ENCODE data around the gene SLC35A3. TPM values are rescaled to one million over a fixed set of nuclear protein-coding genes. Genes with fewer than 3 reads are reported as not detected.

Gene SLC35A3
- polyA plus RNA-seq, 6 donors from 2014 or later, result 5.1 to 17.4 (median 12.0) TPM

DNA sequence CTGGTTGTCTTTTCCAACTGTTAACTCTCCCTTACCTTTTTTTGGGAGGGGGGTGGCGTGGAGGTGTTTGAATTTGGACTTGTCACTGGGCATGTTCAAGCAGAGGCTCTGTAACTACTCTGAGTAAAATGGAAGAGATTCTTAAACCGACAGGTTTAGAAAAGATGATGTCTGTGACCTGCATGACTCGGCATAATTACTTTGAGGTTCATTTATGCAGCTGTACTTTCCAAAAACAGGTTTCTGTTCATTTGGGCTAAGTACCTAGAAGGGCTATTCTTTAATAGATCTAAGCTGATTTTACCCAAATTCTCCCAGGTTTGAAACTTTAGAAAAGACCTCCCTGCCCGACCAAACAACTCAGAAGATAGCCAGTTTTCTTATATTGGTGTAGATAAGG, 80.3 kb downstream of the SLC35A3 start:
- Mint-ChIP-seq H3K4me1 (peaks cover 28 to 49% (median 47%) of the 10 kb centered on the region in 3 donors), H3K27me3 (no peaks in the 10 kb centered on the region), H3K4me3 (no peak overlapping the region), H3K9me3 (peaks cover 0 to 2% (median 0%) of the 10 kb centered on the region in 7 donors), H3K36me3 (peaks cover 0 to under 1% of the 10 kb centered on the region in 2 donors), H3K27ac (peak overlapping the region in 2 of 6 donors; percentile 23 to 54)
- ATAC-seq (ENCODE audit: low read depth in 2 of 2), result no peak
- DNase-seq, result no peak

DNA sequence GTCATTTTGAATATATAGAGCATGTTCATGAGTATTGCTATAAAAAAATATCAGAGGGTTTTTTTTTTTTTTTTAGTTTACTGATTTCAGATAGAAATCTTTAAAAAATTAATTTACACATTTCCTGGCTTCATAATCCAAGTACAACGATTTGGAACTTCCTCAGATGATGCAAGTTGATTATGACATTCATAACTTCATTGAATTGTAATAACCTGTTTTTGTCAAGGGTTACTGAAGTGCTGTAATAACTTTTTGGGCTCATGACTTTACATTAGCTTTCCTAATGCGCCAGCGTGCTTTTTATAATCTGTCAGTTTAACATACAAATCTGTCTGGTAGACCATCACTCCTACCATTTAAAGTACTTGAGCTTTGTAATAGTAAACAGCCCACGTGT, 81.6 kb downstream of the SLC35A3 start:
- ATAC-seq (ENCODE audit: low read depth in 2 of 2), result no peak
- H3K4me3 Mint-ChIP-seq, result no peak overlapping the region
- no peak for DNase-seq
- H3K9me3 Mint-ChIP-seq, result peaks cover 0 to 2% (median 0%) of the 10 kb centered on the region in 7 donors
- H3K4me1 Mint-ChIP-seq, result peaks cover 30 to 52% (median 43%) of the 10 kb centered on the region in 3 donors
- H3K36me3 Mint-ChIP-seq, result no peaks in the 10 kb centered on the region
- H3K27me3 Mint-ChIP-seq, result no peaks in the 10 kb centered on the region
- H3K27ac Mint-ChIP-seq, result no peak overlapping the region

- ATAC-seq (ENCODE audit: low read depth in 2 of 2), result no peak
- Mint-ChIP-seq H3K4me3 (no peak overlapping the region), H3K9me3 (no peaks in the 10 kb centered on the region), H3K27ac (peak overlapping the region in 2 of 6 donors; percentile 47 to 68), H3K36me3 (peaks cover 0 to 4% of the 10 kb centered on the region in 2 donors), H3K27me3 (no peaks in the 10 kb centered on the region), H3K4me1 (peaks cover 28 to 52% (median 41%) of the 10 kb centered on the region in 3 donors)
- DNase-seq, result no peak
Observed at GRCh38 chr1:100051893-100052292, 82.1 kb downstream of the SLC35A3 start.

- H3K4me1 Mint-ChIP-seq, result peaks cover 28 to 41% (median 32%) of the 10 kb centered on the region in 3 donors
- peaks cover 0 to 6% of the 10 kb centered on the region in 2 donors for H3K36me3 Mint-ChIP-seq
Observed at GRCh38 chr1:100053119-100053518, 83.3 kb downstream of the SLC35A3 start.

DNA sequence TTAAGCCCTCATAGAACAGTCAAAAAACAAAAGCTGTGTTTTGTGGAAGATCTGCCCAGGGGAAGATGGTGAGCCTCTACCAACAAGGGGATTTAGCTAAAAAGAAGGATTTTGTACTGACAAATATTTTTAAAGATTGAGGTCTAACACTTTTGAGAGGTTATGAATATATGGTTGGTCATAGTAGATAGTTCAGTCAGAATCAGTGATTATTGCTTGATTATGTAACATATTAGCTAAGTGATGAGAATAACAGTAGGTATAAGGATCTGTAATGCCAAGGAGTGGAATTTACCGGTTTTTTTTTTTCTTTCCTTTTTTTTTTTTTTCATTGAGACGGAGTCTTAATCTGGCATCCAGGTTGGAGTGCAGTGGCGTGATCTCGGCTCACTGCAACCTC, 83.9 kb downstream of the SLC35A3 start:
- peak overlapping the region in 3 of 6 donors; percentile 8 to 71 (median 30) for H3K27ac Mint-ChIP-seq

More at GRCh38 chr1:100053119-100053518, 83.3 kb downstream of the SLC35A3 start:
- no peaks in the 10 kb centered on the region for H3K27me3 Mint-ChIP-seq
- H3K4me3 Mint-ChIP-seq, result no peak overlapping the region
- no peaks in the 10 kb centered on the region for H3K9me3 Mint-ChIP-seq
- peak overlapping the region in 3 of 6 donors; percentile 8 to 71 (median 42) for H3K27ac Mint-ChIP-seq
- DNase-seq (no peak), ATAC-seq (ENCODE audit: low read depth in 2 of 2) (no peak)

DNA sequence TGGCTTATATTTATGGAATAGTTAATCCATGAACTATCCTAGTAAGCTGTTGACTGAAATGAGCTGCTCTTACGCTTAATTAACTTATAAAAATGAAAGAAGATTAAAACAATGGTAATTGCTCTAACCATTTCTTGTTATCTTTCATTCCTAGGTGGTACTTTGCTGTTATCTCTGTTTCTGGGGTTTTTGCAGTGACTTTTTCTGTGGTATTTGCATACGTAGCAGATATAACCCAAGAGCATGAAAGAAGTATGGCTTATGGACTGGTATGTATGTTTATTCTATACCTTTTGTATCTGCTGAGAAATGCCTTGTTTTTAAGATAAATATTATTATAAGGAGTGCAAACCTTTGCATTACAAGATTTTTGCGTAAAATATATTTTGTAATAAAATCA, 91.9 kb downstream of the SLC35A3 start:
- Mint-ChIP-seq H3K27ac (peak overlapping the region in 1 of 6 donors; percentile 58), H3K9me3 (no peaks in the 10 kb centered on the region), H3K4me1 (peaks cover 22 to 27% (median 22%) of the 10 kb centered on the region in 3 donors), H3K4me3 (no peak overlapping the region), H3K27me3 (no peaks in the 10 kb centered on the region), H3K36me3 (peaks cover 9 to 17% of the 10 kb centered on the region in 2 donors)
- no peak for ATAC-seq (ENCODE audit: low read depth in 2 of 2)
- DNase-seq, result no peak

More for the DNA sequence above, 83.9 kb downstream of the SLC35A3 start:
- H3K4me1 Mint-ChIP-seq, result peaks cover 23 to 35% (median 27%) of the 10 kb centered on the region in 3 donors
- peaks cover 0 to 6% of the 10 kb centered on the region in 2 donors for H3K36me3 Mint-ChIP-seq
- ATAC-seq (ENCODE audit: low read depth in 2 of 2) (no peak), DNase-seq (no peak)
- H3K27me3 Mint-ChIP-seq, result no peaks in the 10 kb centered on the region
- no peak overlapping the region for H3K4me3 Mint-ChIP-seq
- H3K9me3 Mint-ChIP-seq, result no peaks in the 10 kb centered on the region

GRCh38 chr1:100065183-100065968, 95.6 kb downstream of the SLC35A3 start:
- Mint-ChIP-seq H3K4me3 (peak overlapping the region in 4 of 8 donors; percentile 16 to 54 (median 48)), H3K9me3 (no peaks in the 10 kb centered on the region), H3K27ac (peak overlapping the region in 4 of 6 donors; percentile 24 to 91 (median 74)), H3K36me3 (peaks cover 25% of the 10 kb centered on the region in 2 donors), H3K4me1 (peaks cover 17 to 23% (median 20%) of the 10 kb centered on the region in 3 donors), H3K27me3 (no peaks in the 10 kb centered on the region)
- DNase-seq (no peak), ATAC-seq (ENCODE audit: low read depth in 2 of 2) (no peak)

GRCh38 chr1:100065969-100066227, 96.1 kb downstream of the SLC35A3 start:
- Mint-ChIP-seq H3K27ac (peak overlapping the region in 4 of 6 donors; percentile 24 to 91 (median 74)), H3K4me3 (peak overlapping the region in 1 of 8 donors; percentile 49), H3K9me3 (no peaks in the 10 kb centered on the region), H3K36me3 (peaks cover 20 to 27% of the 10 kb centered on the region in 2 donors), H3K4me1 (peaks cover 17 to 23% (median 20%) of the 10 kb centered on the region in 3 donors), H3K27me3 (no peaks in the 10 kb centered on the region)
- ATAC-seq (ENCODE audit: low read depth in 2 of 2) (no peak), DNase-seq (no peak)

GRCh38 chr1:100070201-100070939, 100.6 kb downstream of the SLC35A3 start:
- H3K9me3 Mint-ChIP-seq, result no peaks in the 10 kb centered on the region
- no peak overlapping the region for H3K4me3 Mint-ChIP-seq
- ATAC-seq (ENCODE audit: low read depth in 2 of 2) (no peak), DNase-seq (no peak)
- peaks cover 30 to 31% of the 10 kb centered on the region in 2 donors for H3K36me3 Mint-ChIP-seq
- no peaks in the 10 kb centered on the region for H3K27me3 Mint-ChIP-seq
- peaks cover 9 to 11% (median 11%) of the 10 kb centered on the region in 3 donors for H3K4me1 Mint-ChIP-seq
- H3K27ac Mint-ChIP-seq, result peak overlapping the region in 4 of 6 donors; percentile 7 to 26 (median 14)

DNA sequence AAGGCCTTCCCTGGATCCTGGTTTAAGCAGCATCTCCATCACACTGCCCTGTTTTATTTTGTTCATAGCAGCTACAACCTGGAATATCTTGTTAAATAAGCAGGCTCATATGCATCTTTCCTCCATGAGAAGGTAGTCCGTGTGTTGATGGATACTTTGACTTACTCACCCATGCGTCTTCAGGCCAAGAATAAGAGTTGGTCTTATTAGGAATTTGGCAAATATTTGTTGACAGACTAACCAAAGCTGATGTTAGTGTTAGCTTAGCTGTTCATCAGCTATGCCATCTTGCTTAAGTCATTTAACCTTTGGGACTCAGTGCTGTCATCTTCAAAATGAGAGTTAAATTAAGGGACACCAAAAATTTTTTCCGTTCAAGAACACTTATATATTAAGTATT, 103.7 kb downstream of the SLC35A3 start:
- no peak overlapping the region for H3K4me3 Mint-ChIP-seq
- H3K27ac Mint-ChIP-seq, result peak overlapping the region in 2 of 6 donors; percentile 25 to 82
- no peaks in the 10 kb centered on the region for H3K9me3 Mint-ChIP-seq
- H3K36me3 Mint-ChIP-seq, result peaks cover 24 to 28% of the 10 kb centered on the region in 2 donors
- no peaks in the 10 kb centered on the region for H3K27me3 Mint-ChIP-seq
- ATAC-seq (ENCODE audit: low read depth in 2 of 2) (no peak), DNase-seq (no peak)
- H3K4me1 Mint-ChIP-seq, result peaks cover 0 to 5% (median 4%) of the 10 kb centered on the region in 3 donors

- Mint-ChIP-seq H3K27ac (peak overlapping the region in 3 of 6 donors; percentile 12 to 54 (median 39)), H3K36me3 (peaks cover 20 to 21% of the 10 kb centered on the region in 2 donors), H3K4me1 (peaks cover 0 to 5% (median 4%) of the 10 kb centered on the region in 3 donors), H3K27me3 (no peaks in the 10 kb centered on the region), H3K9me3 (no peaks in the 10 kb centered on the region), H3K4me3 (no peak overlapping the region)
- DNase-seq (no peak), ATAC-seq (ENCODE audit: low read depth in 2 of 2) (no peak)
Observed at GRCh38 chr1:100074604-100075395, 105.0 kb downstream of the SLC35A3 start.

- Mint-ChIP-seq H3K4me1 (peaks cover 0 to 5% (median 4%) of the 10 kb centered on the region in 3 donors), H3K9me3 (no peaks in the 10 kb centered on the region), H3K4me3 (no peak overlapping the region), H3K27ac (peak overlapping the region in 3 of 6 donors; percentile 15 to 44 (median 39)), H3K36me3 (peaks cover 13 to 15% of the 10 kb centered on the region in 2 donors), H3K27me3 (no peaks in the 10 kb centered on the region)
- ATAC-seq (ENCODE audit: low read depth in 2 of 2), result no peak
- no peak for DNase-seq
Observed at GRCh38 chr1:100075773-100076172, 106.0 kb downstream of the SLC35A3 start.

DNA sequence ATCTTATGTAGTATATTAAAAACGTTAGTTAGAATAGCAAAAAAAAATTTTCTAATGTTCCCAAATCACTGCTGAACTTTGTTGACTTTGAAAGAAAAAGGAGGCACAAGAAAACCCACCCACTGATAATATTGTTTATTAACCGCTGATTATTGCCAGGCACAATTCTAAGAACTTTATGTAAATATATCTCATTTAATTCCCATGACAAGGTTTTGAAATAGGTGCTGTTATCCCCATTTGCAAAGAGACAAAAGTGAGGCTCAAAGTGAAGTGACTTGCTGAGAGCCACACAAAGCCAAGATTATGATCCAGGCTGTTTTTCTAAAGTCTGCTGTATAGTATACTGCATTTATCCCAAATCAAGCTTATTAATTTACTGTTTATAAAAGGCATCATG, 106.5 kb downstream of the SLC35A3 start:
- DNase-seq (no peak), ATAC-seq (ENCODE audit: low read depth in 2 of 2) (no peak)
- Mint-ChIP-seq H3K36me3 (peaks cover 13 to 15% of the 10 kb centered on the region in 2 donors), H3K4me3 (no peak overlapping the region), H3K4me1 (peaks cover 0 to 5% (median 4%) of the 10 kb centered on the region in 3 donors), H3K27ac (peak overlapping the region in 2 of 6 donors; percentile 17 to 20), H3K9me3 (no peaks in the 10 kb centered on the region), H3K27me3 (no peaks in the 10 kb centered on the region)

All from naive B cell (primary cell).